Fibroblast of the conjunctiva (primary cell): ENCODE data around the gene B3GNT9.

ENCODE experiments used
- DNase-seq: peaks from one replicate; pipeline ENCODE4 v3.0.0-alpha.2; 2010; ENCODE audit warnings: low read depth

The B3GNT9 gene

GRCh38 chr16:67112591-67113399 lies 38.0 kb downstream of the B3GNT9 start:
- no peak for DNase-seq

GRCh38 chr16:67111951-67112444 lies 38.8 kb downstream of the B3GNT9 start:
- DNase-seq: no peak

- peak; percentile 74 for DNase-seq
Measured at GRCh38 chr16:67109407-67110135, 41.2 kb downstream of the B3GNT9 start, which contains the start of gene PHAF1. Gene PHAF1, plus strand, starts transcription at chr16:67109941. Its CDS starts 235 bp downstream, at chr16:67110176.

- no peak for DNase-seq
Measured at GRCh38 chr16:67108931-67109406, 41.8 kb downstream of the B3GNT9 start.

GRCh38 chr16:67108489-67108888 lies 42.3 kb downstream of the B3GNT9 start:
- no peak for DNase-seq

- DNase-seq: no peak
Measured at GRCh38 chr16:67105881-67106280, 44.9 kb downstream of the B3GNT9 start.

- DNase-seq: no peak
Measured at GRCh38 chr16:67105246-67105645, 45.6 kb downstream of the B3GNT9 start.

GRCh38 chr16:67104845-67105244 lies 46.0 kb downstream of the B3GNT9 start:
- DNase-seq: no peak

GRCh38 chr16:67104061-67104460 lies 46.7 kb downstream of the B3GNT9 start:
- DNase-seq: peak; percentile 9

GRCh38 chr16:67101311-67102082 lies 49.3 kb downstream of the B3GNT9 start:
- DNase-seq: no peak

GRCh38 chr16:67100569-67101310 lies 50.1 kb downstream of the B3GNT9 start:
- peak; percentile 29 for DNase-seq

- no peak for DNase-seq
Measured at GRCh38 chr16:67098599-67098998, 52.2 kb downstream of the B3GNT9 start.
